Astrocyte (in vitro differentiated cells and primary cell): ENCODE measurements around the gene ZBTB7B. TPM values are rescaled to one million over a fixed set of nuclear protein-coding genes. Genes with fewer than 3 reads are reported as not detected.

Source experiments
- DNase-seq: peaks from one replicate; pipeline ENCODE4 v3.0.0-alpha.2; 2010; ENCODE audit warnings: low read depth
- FAIRE-seq: peaks from 2 replicates; lab custom pipeline; 2011; peaks lifted over from hg19 to GRCh38; lab: Jason Lieb, UNC
- H2AFZ ChIP-seq: 2 replicates; pipeline ENCODE4 v1.6.0; 2012; ENCODE audit warnings: low read depth, low read length, inconsistent platforms
- H3K27ac ChIP-seq: 2 replicates; pipeline ENCODE4 v1.5.1; 2011; ENCODE audit warnings: low read depth, low read length, inconsistent platforms
- H3K27me3 ChIP-seq: 2 replicates; pipeline ENCODE4 v1.6.0; 2011; ENCODE audit warnings: low read length, inconsistent platforms; ENCODE audit not compliant: insufficient read depth
- H3K36me3 ChIP-seq: 2 replicates; pipeline ENCODE4 v1.5.1; 2011; ENCODE audit warnings: low read length, inconsistent platforms; ENCODE audit not compliant: insufficient read depth
- H3K4me1 ChIP-seq: 2 replicates; pipeline ENCODE4 v1.5.1; 2011; ENCODE audit warnings: low read length, inconsistent platforms; ENCODE audit not compliant: insufficient read depth
- H3K4me2 ChIP-seq: 2 replicates; pipeline ENCODE4 v1.6.0; 2012; ENCODE audit warnings: low read length, inconsistent platforms
- H3K4me3 ChIP-seq: 2 replicates; pipeline ENCODE4 v1.5.1; 2011; ENCODE audit warnings: low read depth, mild to moderate bottlenecking, low read length, inconsistent platforms; ENCODE audit not compliant: insufficient read depth
- H3K79me2 ChIP-seq: 2 replicates; pipeline ENCODE4 v1.6.0; 2012; ENCODE audit warnings: mild to moderate bottlenecking, low read length, inconsistent platforms; ENCODE audit not compliant: insufficient read depth
- H3K9ac ChIP-seq: 2 replicates; pipeline ENCODE4 v1.6.0; 2012; ENCODE audit warnings: mild to moderate bottlenecking, low read length, inconsistent platforms
- H3K9me3 ChIP-seq: 2 replicates; pipeline ENCODE4 v1.5.1; 2012; ENCODE audit warnings: low read depth, mild to moderate bottlenecking, low read length, inconsistent platforms; ENCODE audit not compliant: insufficient read depth
- H4K20me1 ChIP-seq: 2 replicates; pipeline ENCODE4 v1.6.0; 2012; ENCODE audit warnings: low read length, inconsistent platforms; ENCODE audit not compliant: insufficient read depth
- H3K27ac Mint-ChIP-seq: one replicate; pipeline ENCODE4 v1.8.0; 2021; ENCODE audit warnings: mild to moderate bottlenecking, mixed read lengths; ENCODE audit not compliant: unreplicated experiment
- H3K27me3 Mint-ChIP-seq: one replicate; pipeline ENCODE4 v1.8.0; 2021; ENCODE audit warnings: low read depth, mixed read lengths; ENCODE audit not compliant: unreplicated experiment
- H3K36me3 Mint-ChIP-seq: one replicate; pipeline ENCODE4 v1.8.0; 2021; ENCODE audit warnings: low read depth, mixed read lengths; ENCODE audit not compliant: unreplicated experiment
- H3K4me1 Mint-ChIP-seq: one replicate; pipeline ENCODE4 v1.8.0; 2021; ENCODE audit warnings: low read depth, mixed read lengths; ENCODE audit not compliant: unreplicated experiment
- H3K4me3 Mint-ChIP-seq: one replicate; pipeline ENCODE4 v1.8.0; 2021; ENCODE audit warnings: mild to moderate bottlenecking, moderate library complexity, mixed read lengths; ENCODE audit not compliant: unreplicated experiment
- H3K9me3 Mint-ChIP-seq: one replicate; pipeline ENCODE4 v1.8.0; 2021; ENCODE audit warnings: mild to moderate bottlenecking, mixed read lengths; ENCODE audit not compliant: unreplicated experiment
- EZH2 ChIP-seq: IDR thresholded peaks from 2 replicates; pipeline ENCODE4 v1.6.1; 2012; ENCODE audit warnings: mild to moderate bottlenecking, low read length, inconsistent platforms; ENCODE audit not compliant: insufficient read depth
- total RNA-seq: library from RNA; stranded (reverse); gene quantifications from 2 replicates; pipeline ENCODE4 v1.2.1, GENCODE V29; 2021
- TF ChIP-seq, protein P1 (sequence below): IDR thresholded peaks from 2 replicates; pipeline ENCODE4 v1.5.1; 2011; ENCODE audit warnings: low read depth, mild to moderate bottlenecking, inconsistent platforms, low read length, moderate library complexity; ENCODE audit not compliant: insufficient read depth

The ZBTB7B gene
- total RNA-seq, 1 donor from 2014 or later: 46.1 TPM

DNA sequence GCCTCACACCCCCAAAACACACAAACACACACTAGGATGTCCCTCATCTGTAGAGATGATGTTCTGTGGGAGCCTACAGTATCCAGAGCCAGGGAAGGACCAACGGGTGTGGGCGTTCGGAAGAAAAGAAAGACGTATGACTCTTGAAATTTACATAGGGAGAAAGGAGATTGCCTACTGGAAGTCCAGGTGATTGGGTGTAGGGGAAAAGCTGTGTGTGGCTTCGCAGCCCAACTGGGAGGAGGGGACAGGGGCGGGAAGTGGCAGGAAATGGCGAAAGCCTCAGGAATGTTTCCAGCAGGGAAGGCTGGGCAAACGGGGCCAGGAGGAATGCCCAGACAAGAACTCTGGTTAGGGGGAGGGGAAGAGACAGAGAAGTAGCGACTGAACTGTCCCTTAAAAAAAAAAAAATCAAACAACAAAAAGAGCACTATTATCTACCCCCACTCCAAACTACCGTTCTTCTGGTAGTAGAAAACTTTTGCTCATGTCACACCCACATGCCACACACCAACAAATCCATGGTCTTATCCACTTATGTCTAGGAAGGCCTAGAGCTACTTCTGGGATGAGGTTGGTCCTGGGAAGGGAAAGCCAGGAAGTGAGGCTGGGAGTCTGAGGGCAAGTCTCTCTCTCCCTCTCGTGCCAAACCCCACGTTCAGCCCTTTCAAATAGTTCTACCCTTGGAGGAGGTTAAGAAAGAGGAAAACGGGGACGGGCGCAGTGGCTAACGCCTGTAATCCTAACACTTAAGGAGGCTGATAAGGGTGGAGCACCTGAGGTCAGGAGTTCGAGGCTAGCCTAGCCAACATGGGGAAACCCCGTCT, 29.9 kb upstream of the ZBTB7B start:
- no peak for TF ChIP-seq EZH2
- TF ChIP-seq, protein P1, sequence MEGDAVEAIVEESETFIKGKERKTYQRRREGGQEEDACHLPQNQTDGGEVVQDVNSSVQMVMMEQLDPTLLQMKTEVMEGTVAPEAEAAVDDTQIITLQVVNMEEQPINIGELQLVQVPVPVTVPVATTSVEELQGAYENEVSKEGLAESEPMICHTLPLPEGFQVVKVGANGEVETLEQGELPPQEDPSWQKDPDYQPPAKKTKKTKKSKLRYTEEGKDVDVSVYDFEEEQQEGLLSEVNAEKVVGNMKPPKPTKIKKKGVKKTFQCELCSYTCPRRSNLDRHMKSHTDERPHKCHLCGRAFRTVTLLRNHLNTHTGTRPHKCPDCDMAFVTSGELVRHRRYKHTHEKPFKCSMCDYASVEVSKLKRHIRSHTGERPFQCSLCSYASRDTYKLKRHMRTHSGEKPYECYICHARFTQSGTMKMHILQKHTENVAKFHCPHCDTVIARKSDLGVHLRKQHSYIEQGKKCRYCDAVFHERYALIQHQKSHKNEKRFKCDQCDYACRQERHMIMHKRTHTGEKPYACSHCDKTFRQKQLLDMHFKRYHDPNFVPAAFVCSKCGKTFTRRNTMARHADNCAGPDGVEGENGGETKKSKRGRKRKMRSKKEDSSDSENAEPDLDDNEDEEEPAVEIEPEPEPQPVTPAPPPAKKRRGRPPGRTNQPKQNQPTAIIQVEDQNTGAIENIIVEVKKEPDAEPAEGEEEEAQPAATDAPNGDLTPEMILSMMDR: no peak
- Mint-ChIP-seq H3K4me1 (peaks cover 24% of the 10 kb centered on the region), H3K4me3 (no peak overlapping the region), H3K27ac (no peak overlapping the region), H3K27me3 (no peaks in the 10 kb centered on the region), H3K9me3 (no peaks in the 10 kb centered on the region), H3K36me3 (peaks cover 2% of the 10 kb centered on the region)
- peak overlapping the region; percentile 94 for H3K9ac ChIP-seq
- peak overlapping the region; percentile 94 for H3K4me2 ChIP-seq
- H3K36me3 ChIP-seq: peaks cover 6% of the 10 kb centered on the region
- H3K27ac ChIP-seq: peak overlapping the region; percentile 99
- H3K4me3 ChIP-seq: peak overlapping the region; percentile 88
- peaks cover 47% of the 10 kb centered on the region for H3K4me1 ChIP-seq
- peak; percentile 97 for DNase-seq
- peak; percentile 50 for FAIRE-seq
- H3K27me3 ChIP-seq: no peaks in the 10 kb centered on the region
- H4K20me1 ChIP-seq: peaks cover 27% of the 10 kb centered on the region
- no peak overlapping the region for H2AFZ ChIP-seq
- H3K9me3 ChIP-seq: no peaks in the 10 kb centered on the region
- peaks cover 67% of the 10 kb centered on the region for H3K79me2 ChIP-seq

DNA sequence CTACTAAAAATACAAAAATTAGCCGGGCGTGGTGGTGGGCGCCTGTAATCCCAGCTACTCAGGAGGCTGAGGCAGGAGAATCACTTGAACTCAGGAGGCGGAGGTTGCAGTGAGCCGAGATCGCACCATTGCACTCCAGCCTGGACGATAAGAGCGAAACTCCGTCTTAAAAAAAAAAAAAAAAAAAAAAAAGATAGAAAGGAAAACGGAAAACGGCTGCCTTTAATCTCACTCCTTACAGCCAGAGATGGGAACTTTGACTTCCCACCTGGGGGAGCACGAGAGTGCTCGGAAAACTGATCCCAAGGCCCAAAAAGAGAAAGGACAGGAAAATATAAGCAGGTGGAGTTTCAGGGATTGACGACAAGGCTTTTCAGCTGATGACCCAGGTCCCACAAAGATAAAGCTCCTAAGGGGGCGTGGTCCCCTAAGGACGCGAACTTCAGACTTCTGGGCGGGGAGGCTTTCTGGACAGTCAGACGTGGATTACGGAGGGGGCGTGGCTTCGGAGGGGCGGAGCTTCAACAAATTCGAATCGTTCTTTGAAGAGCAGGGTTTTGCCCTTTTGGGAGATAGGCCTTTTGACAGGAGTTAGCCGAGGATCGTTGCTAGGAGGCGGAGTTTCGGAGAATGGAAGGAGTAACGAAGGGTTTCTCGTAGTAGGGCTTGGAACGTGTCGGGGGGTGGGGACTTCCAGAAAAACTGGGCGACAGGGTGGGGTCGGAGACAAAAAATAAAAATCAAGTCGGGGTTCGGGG, 29.1 kb upstream of the ZBTB7B start:
- Histone ChIP-seq H3K4me2 (peak overlapping the region; percentile 94), H2AFZ (no peak overlapping the region), H3K9ac (peak overlapping the region; percentile 94), H3K36me3 (no peaks in the 10 kb centered on the region), H3K4me3 (peak overlapping the region; percentile 88), H3K9me3 (no peaks in the 10 kb centered on the region), H3K79me2 (peaks cover 67% of the 10 kb centered on the region), H4K20me1 (peaks cover 19% of the 10 kb centered on the region), H3K4me1 (peaks cover 42% of the 10 kb centered on the region), H3K27ac (peak overlapping the region; percentile 99), H3K27me3 (no peaks in the 10 kb centered on the region)
- no peak overlapping the region for H3K4me3 Mint-ChIP-seq
- DNase-seq (peak; percentile 94), FAIRE-seq (no peak)
- H3K27ac Mint-ChIP-seq: no peak overlapping the region
- TF ChIP-seq, protein P1: peak; percentile 13
- no peak for TF ChIP-seq EZH2
- H3K9me3 Mint-ChIP-seq: no peaks in the 10 kb centered on the region
- H3K36me3 Mint-ChIP-seq: peaks cover 2% of the 10 kb centered on the region
- no peaks in the 10 kb centered on the region for H3K27me3 Mint-ChIP-seq
- peaks cover 18% of the 10 kb centered on the region for H3K4me1 Mint-ChIP-seq
